HEK293 (cell line): Measurements from ENCODE around the gene AP1B1.

ENCODE experiments used
- BCL11A ChIP-seq: fragments of 450-650 bp; formaldehyde crosslinking; IDR thresholded peaks from 2 replicates; pipeline ENCODE4 v1.5.1; 2016; ENCODE audit warnings: low read depth, missing biosample characterization, missing genetic modification characterization
- CTCF ChIP-seq: fragments of 450-650 bp; formaldehyde crosslinking; IDR thresholded peaks from 2 replicates; pipeline ENCODE4 v1.5.1; 2016; ENCODE audit warnings: missing biosample characterization, missing genetic modification characterization
- EGR2 ChIP-seq: fragments of 450-650 bp; formaldehyde crosslinking; IDR thresholded peaks from 2 replicates; pipeline ENCODE4 v1.5.1; 2016; ENCODE audit warnings: low read depth, missing biosample characterization, missing genetic modification characterization
- KLF8 ChIP-seq: fragments of 450-650 bp; formaldehyde crosslinking; IDR thresholded peaks from 2 replicates; pipeline ENCODE4 v1.5.1; 2016; ENCODE audit warnings: missing biosample characterization, missing genetic modification characterization
- PRDM1 ChIP-seq: fragments of 450-650 bp; formaldehyde crosslinking; IDR thresholded peaks from 2 replicates; pipeline ENCODE4; 2016; ENCODE audit warnings: missing biosample characterization, missing genetic modification characterization
- ZFP3 ChIP-seq: fragments of 450-650 bp; formaldehyde crosslinking; IDR thresholded peaks from 2 replicates; pipeline ENCODE4 v1.5.1; 2016; ENCODE audit warnings: low read depth, missing biosample characterization, missing genetic modification characterization
- ZIC2 ChIP-seq: fragments of 450-650 bp; formaldehyde crosslinking; IDR thresholded peaks from 2 replicates; pipeline ENCODE4 v1.5.1; 2016; ENCODE audit warnings: missing biosample characterization, missing genetic modification characterization
- ZNF416 ChIP-seq: fragments of 450-650 bp; formaldehyde crosslinking; IDR thresholded peaks from 2 replicates; pipeline ENCODE4 v1.5.1; 2016; ENCODE audit warnings: missing biosample characterization, missing genetic modification characterization
- ZNF530 ChIP-seq: fragments of 450-650 bp; formaldehyde crosslinking; IDR thresholded peaks from 2 replicates; pipeline ENCODE4 v1.5.1; 2016; ENCODE audit warnings: low read depth, missing biosample characterization, missing genetic modification characterization
- ZNF837 ChIP-seq: fragments of 450-650 bp; formaldehyde crosslinking; IDR thresholded peaks from 2 replicates; pipeline ENCODE4 v1.5.1; 2016; ENCODE audit warnings: missing biosample characterization, missing genetic modification characterization
- ZSCAN23 ChIP-seq: fragments of 450-650 bp; formaldehyde crosslinking; IDR thresholded peaks from 2 replicates; pipeline ENCODE4 v1.5.1; 2016; ENCODE audit warnings: missing biosample characterization, missing genetic modification characterization
- TF ChIP-seq, protein P1 (sequence below): fragments of 450-650 bp; formaldehyde crosslinking; IDR thresholded peaks from 2 replicates; pipeline ENCODE4 v1.5.1; 2016; ENCODE audit warnings: missing biosample characterization, missing genetic modification characterization, borderline replicate concordance

- TF ChIP-seq BCL11A (tag by site-specific recombination) (no peak), CTCF (tag by site-specific recombination) (no peak), ZIC2 (no peak), ZNF530 (no peak), ZFP3 (no peak), PRDM1 (no peak), ZNF837 (tag by site-specific recombination) (no peak), EGR2 (tag by site-specific recombination) (peak; percentile 65; the same call in 1 of the 2 replicates), KLF8 (no peak), ZSCAN23 (tag by site-specific recombination) (no peak), ZNF416 (tag by site-specific recombination) (no peak)
- TF ChIP-seq, protein P1, sequence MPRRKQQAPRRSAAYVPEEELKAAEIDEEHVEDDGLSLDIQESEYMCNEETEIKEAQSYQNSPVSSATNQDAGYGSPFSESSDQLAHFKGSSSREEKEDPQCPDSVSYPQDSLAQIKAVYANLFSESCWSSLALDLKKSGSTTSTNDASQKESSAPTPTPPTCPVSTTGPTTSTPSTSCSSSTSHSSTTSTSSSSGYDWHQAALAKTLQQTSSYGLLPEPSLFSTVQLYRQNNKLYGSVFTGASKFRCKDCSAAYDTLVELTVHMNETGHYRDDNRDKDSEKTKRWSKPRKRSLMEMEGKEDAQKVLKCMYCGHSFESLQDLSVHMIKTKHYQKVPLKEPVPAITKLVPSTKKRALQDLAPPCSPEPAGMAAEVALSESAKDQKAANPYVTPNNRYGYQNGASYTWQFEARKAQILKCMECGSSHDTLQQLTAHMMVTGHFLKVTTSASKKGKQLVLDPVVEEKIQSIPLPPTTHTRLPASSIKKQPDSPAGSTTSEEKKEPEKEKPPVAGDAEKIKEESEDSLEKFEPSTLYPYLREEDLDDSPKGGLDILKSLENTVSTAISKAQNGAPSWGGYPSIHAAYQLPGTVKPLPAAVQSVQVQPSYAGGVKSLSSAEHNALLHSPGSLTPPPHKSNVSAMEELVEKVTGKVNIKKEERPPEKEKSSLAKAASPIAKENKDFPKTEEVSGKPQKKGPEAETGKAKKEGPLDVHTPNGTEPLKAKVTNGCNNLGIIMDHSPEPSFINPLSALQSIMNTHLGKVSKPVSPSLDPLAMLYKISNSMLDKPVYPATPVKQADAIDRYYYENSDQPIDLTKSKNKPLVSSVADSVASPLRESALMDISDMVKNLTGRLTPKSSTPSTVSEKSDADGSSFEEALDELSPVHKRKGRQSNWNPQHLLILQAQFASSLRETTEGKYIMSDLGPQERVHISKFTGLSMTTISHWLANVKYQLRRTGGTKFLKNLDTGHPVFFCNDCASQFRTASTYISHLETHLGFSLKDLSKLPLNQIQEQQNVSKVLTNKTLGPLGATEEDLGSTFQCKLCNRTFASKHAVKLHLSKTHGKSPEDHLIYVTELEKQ (tag by site-specific recombination): no peak
These were observed 61.1 kb downstream of the AP1B1 start for GRCh38 chr22:29327089-29327764.
